Fibroblast of skin of scalp (primary cell): ENCODE data around the gene PCDH19.

Source experiments
- DNase-seq: peaks from one replicate; pipeline ENCODE4 v3.0.0-alpha.2; 2013

PCDH19 gene

DNA sequence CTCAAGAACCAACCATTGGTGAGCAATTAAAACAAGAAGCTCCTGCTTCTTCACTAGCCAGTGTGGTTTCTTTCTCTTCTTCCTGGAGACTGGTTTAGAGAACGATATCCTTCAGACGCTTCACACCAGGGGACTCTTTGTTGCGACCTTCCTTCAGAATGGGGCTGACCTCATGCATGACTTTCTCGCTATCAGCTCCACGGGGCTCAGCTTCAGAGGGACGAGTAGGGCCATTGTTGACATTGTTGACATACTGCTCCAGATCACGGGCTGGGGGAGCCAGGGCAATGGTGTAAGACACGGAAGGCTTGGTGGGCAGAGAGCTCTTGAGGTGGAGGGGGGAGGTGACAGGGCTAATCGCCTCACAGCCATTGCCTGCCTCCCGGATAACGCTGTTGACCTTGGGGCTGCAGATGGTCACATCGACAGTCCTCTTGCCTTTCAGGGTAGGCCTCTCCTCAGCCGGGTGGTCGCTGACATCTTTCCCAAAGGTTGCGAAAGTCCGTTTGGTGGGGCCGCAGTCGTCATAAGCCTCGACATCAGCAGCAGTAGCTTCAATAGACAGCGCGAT is 113.8 kb downstream of the PCDH19 start:
- no peak for DNase-seq

DNA sequence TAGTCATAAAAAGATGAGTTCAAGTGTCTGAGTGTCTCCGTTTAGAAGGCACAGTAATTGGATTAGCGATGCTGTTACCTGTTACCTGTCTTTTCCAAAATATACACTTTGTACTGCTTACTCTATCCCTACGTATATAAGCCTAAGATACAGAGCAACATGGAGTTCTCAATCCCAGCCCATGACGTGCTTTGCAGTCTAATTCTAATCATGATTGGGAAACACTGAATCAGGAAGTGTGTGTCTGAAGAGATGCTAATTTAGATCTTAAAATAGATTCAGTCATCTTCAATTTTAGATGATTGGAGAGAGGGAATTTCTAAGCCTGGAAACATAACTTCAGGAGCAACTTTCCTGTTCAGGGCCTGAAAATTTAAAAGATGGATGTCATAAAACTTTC is 115.1 kb downstream of the PCDH19 start:
- no peak for DNase-seq

DNA sequence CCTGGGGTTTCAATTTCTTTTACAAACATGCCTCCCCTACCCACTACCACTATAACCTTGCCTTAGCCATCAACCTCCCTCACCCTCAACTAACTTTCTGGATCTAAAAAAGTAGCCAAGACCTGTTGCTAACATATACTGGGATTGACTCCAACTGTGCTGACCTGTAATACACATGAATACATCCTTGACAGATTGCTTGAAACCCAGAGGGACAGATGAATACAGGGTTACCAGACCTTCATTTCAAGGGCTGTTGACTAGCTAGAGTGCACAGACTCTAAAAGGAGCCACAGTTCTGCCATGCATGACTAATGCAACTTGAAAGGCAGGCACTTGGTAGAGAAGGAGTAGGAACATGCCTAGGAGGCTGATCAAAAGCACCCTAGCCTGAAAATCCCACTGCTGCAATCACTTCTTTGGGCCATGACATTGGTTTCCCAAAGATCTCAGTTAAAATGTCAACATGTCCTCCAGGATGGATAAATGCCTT is 121.0 kb downstream of the PCDH19 start:
- DNase-seq, result no peak

DNA sequence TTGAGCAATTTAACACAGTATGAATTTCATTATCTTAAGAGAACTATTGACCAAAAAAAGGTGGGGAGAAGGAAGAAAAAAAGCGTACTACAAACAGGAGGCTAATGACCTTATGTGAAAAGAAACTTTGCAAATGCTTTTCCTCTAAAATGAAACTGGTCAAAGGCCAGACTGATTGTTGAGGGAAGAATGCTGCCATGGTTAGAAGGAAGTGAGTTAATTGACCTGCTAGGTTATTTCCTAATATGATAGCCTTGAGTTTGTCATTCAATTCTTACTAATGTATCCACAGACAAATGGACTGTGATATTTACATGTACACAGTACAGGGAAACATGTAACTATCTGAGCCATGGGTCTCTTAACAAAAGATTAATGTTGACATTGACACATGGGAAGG is 132.8 kb downstream of the PCDH19 start:
- no peak for DNase-seq

DNA sequence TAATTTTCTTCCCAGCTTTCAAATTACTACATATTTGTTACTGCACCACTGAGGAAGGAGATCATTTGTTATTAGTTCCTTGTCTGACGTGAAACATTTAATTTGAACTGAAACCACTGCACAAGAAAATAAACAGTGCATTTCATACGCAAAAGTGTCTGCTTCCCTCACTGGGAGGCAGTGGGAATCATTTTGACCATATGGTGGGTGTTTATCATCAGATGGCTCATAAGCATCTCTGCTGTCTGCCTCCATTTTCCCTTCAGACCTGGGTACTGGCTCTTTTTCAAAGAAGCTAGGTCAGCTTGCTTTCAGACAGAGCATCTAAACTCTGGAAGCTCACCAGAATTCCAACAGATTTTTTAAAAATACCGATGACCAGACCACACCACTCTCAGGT is 135.2 kb downstream of the PCDH19 start:
- no peak for DNase-seq

DNA sequence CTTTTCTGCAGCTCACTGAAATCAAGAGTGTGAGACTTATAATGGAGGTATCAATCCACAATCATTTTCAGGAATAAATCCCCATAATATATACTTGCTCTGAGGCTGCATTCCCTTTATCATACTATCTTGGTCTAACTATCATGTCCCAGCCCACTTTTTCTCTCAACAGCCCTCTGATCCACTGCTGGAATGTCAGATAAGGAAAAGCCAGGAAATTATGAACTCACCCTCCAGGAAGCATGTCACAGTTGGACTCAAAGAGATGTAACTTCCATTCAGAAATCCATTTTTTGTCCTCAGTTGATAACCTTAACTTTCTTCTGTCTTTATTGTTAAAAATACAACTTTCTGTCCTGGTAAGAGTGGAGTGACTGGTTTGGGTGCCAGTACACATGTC is 144.9 kb downstream of the PCDH19 start:
- DNase-seq, result no peak

DNA sequence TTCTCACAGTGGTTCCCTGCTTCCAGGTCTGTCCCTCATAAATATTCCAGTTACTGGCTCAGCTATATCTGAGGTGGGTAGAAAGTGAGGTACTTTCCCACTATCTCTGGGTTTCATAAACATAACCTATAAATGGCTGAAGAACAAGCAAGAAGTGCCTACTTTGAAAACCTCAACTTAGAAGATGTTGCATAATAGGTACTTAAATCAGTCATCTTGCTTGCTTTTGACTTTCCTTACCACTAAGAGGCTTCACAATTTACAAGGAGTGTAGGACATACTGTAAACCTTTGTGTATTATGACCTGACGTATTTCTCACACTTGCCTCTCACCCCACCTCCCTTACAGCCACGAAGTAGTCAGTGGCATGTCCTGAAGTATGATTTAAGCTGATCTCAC is 145.9 kb downstream of the PCDH19 start:
- DNase-seq, result no peak

DNA sequence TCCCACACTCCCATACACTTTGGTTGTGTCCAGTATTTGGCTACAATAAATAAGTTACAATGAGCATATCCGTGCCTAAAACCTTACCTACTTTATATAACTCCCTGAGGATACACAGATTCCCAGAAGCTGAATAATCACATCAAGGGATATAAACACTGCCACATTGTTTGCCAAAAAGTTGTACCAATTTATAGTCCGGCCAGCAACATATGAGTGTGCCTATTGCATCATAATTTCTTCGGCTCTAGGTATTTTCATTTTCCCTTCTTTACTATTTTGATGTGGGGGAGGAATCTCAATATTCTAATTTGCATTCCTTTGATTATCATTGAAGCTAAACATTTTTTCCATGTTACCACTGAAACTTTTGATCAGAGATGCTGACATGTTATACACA is 146.4 kb downstream of the PCDH19 start:
- no peak for DNase-seq

DNA sequence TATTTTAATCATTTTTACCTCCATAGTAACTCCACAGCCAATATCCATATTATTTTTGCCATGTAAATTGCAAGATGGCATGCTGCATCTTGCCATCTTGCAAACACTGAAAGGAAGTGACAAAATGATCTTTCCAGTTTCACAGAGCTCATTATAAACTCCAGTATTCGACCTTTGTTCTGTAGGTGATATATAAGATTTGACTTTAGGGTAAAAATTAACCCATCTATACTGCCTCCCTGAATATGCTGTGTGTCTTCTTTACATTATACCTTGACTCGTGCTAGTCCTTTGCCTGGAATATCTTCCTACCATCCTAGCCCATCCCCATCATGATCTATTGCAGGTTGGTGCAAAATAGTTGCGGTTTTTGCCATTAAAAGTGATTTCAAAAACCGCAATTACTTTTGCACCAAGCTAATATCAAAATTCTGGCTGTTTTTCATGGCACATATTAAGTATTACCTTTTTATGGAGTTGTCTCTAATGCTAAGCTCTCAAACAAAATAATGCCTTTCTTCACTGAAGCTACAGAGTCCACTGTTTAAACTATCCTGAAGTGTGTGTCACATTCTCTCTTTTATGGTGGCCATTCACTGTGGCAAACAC is 161.1 kb downstream of the PCDH19 start:
- DNase-seq, result no peak

DNA sequence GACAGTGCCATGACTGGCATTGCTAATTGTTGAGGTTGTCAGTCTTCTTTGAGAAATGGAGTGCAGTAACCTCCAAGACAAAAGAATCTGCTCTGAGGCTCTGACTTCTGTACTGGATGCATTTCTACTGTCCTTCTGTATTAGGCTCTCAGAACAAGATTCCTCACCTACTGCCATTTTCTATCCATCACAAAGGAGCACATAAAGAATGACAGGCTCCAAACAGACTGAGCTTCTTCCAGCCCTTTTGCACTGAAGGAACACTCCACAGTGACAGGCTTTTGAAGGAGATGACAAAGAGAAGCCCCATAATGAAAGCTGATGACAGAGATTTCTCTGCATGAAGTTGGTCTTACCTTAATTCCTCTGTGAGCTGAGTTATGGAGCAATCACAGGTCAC is 162.2 kb downstream of the PCDH19 start:
- no peak for DNase-seq

DNA sequence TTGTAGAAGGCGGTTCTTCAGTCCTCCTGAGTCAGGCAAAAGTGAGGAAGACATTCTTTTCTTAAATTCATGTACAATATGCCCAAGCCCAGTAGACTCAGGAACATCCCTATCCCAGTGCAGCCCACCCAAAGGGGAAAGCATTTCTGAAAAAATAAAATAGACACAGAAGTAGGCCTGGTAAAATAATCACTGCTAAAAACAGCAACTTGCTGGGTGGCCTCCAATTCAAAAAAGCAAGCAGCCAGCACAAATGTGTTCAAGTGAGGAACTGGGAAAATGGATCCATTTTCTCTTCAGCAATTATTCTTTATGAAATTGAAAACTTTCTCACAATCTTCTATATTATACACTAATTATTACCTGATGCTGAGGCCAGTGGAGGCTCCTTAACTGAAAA is 165.4 kb downstream of the PCDH19 start:
- no peak for DNase-seq
